Gastrocnemius medialis (tissue), 4 donors: Measurements from ENCODE around the gene PIK3IP1. TPM values are rescaled to one million over a fixed set of nuclear protein-coding genes. Genes with fewer than 3 reads are reported as not detected.
A peak's percentile ranks its signal among the peaks of the same experiment; 100 is the strongest.

ENCODE experiments used
- ATAC-seq, 2 donors: fragments of 150-250 bp; one replicate each; pipeline ENCODE4 v1.9.1; 2016
- DNase-seq, 2 donors: peaks; one replicate each; pipeline ENCODE4 v3.0.0-alpha.2; 2019
- H3K27ac ChIP-seq, 4 donors: fragments of 200-600 bp; sonication (generic); 1 replicate in 1 of 4; 2 replicates in 3 of 4; pipeline ENCODE4 v1.5.1; 2016 to 2018; ENCODE audit warnings: mild to moderate bottlenecking in 2 of 4, moderate library complexity in 1 of 4
- H3K27me3 ChIP-seq, 3 donors: fragments of 200-600 bp; sonication (generic) in 2 of 3; 1 replicate in 1 of 3; 2 replicates in 2 of 3; pipeline versions ENCODE4 v1.5.1 to v1.6.0; 2016 to 2019; ENCODE audit warnings: mild to moderate bottlenecking in 1 of 3, moderate library complexity in 1 of 3
- H3K36me3 ChIP-seq, 2 donors: fragments of 200-600 bp; sonication (generic) in 1 of 2; one replicate each; pipeline ENCODE4 v1.5.1; 2017 to 2018
- H3K4me1 ChIP-seq, 2 donors: fragments of 200-600 bp; sonication (generic) in 1 of 2; one replicate each; pipeline ENCODE4 v1.5.1; 2016 to 2017; ENCODE audit warnings: mild to moderate bottlenecking in 2 of 2
- H3K4me3 ChIP-seq, 4 donors: fragments of 200-600 bp; sonication (generic) in 3 of 4; 1 replicate in 1 of 4; 2 replicates in 3 of 4; pipeline ENCODE4 v1.5.1; 2016 to 2019; ENCODE audit warnings: mild to moderate bottlenecking in 2 of 4
- H3K9me3 ChIP-seq, 3 donors: fragments of 200-600 bp; sonication (generic) in 2 of 3; 1 replicate in 1 of 3; 2 replicates in 2 of 3; pipeline ENCODE4 v1.5.1; 2016 to 2019
- POLR2A ChIP-seq, 2 donors: fragments of 450-650 bp; IDR thresholded peaks; one replicate each; pipeline ENCODE4 v1.6.1; 2017; ENCODE audit warnings: antibody characterized with exemption in 2 of 2, mild to moderate bottlenecking in 2 of 2, moderate library complexity in 2 of 2
- in situ Hi-C, 4 donors: fragments of 200-750 bp; cut with MboI; loops; one replicate each; pipeline versions ENCODE4 v1.15.0 to v1.8.0; 2017; ENCODE audit warnings: low sequenced_read_pairs in 4 of 4
- intact Hi-C: fragments of 100-400 bp; cut with DNase I; formaldehyde crosslinking; loops from one replicate; pipeline ENCODE4 v1.15.1; 2023; ENCODE audit warnings: low total_unique reads
- total RNA-seq, 4 donors: library from RNA; depleted of rRNA; stranded (reverse); fragments of >200 nt; gene quantifications; one replicate each; pipeline versions ENCODE4 v1.1.0 to v1.2.3, GENCODE V29; 2016
- TF ChIP-seq, protein P1 (sequence below), 5 experiments: fragments of 450-650 bp in 3 of 5; fragments of 200-600 bp in 2 of 5; sonication (generic) in 2 of 5; IDR thresholded peaks in 4 of 5; conservative IDR thresholded peaks in 1 of 5; 1 replicate in 4 of 5; 2 replicates in 1 of 5; pipeline ENCODE4 v1.5.1; 2016 to 2019; ENCODE audit warnings: antibody characterized with exemption in 5 of 5, mild to moderate bottlenecking in 3 of 5, moderate library complexity in 3 of 5

The PIK3IP1 gene
- total RNA-seq, 4 donors from 2014 or later = 11.2 to 28.3 (median 14.5) TPM

GRCh38 chr22:31243339-31244045 lies 48.8 kb downstream of the PIK3IP1 start:
- in situ Hi-C loops = no loop called here
- H3K36me3 ChIP-seq = no peaks in the 10 kb centered on the region

DNA sequence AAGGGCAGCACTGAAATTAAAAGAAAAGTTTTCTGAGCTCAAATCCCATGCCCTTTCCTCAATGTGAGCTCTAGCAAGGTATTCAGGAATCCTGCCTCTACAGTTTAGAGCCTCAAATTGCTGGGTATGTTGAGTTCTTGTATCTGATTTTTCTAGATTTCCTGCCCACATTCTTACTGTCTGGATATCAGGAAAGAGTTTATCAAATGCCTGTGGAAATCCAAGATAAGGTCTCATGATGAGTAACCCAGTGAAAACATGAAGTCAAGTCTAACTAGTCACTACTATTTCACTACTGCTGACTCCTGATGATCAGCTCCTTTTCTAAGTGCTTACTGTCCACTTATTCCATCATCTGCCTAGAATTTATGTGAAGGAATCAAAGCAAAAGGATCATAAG lies 50.4 kb downstream of the PIK3IP1 start:
- DNase-seq (no peak), ATAC-seq (no peak)
- Histone ChIP-seq H3K27me3 (no peaks in the 10 kb centered on the region), H3K9me3 (no peaks in the 10 kb centered on the region), H3K4me1 (peaks cover 23 to 24% of the 10 kb centered on the region in 2 donors), H3K4me3 (no peak overlapping the region), H3K27ac (no peak overlapping the region), H3K36me3 (no peaks in the 10 kb centered on the region)
- TF ChIP-seq POLR2A (IDR thresholded peaks at IDR 0.05) = no peak
- TF ChIP-seq, protein P1, sequence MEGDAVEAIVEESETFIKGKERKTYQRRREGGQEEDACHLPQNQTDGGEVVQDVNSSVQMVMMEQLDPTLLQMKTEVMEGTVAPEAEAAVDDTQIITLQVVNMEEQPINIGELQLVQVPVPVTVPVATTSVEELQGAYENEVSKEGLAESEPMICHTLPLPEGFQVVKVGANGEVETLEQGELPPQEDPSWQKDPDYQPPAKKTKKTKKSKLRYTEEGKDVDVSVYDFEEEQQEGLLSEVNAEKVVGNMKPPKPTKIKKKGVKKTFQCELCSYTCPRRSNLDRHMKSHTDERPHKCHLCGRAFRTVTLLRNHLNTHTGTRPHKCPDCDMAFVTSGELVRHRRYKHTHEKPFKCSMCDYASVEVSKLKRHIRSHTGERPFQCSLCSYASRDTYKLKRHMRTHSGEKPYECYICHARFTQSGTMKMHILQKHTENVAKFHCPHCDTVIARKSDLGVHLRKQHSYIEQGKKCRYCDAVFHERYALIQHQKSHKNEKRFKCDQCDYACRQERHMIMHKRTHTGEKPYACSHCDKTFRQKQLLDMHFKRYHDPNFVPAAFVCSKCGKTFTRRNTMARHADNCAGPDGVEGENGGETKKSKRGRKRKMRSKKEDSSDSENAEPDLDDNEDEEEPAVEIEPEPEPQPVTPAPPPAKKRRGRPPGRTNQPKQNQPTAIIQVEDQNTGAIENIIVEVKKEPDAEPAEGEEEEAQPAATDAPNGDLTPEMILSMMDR (IDR thresholded peaks at IDR 0.05 in 4 of 5, conservative IDR thresholded peaks at IDR 0.05 in 1 of 5) = no peak
- in situ Hi-C loops = no loop called here
- intact Hi-C loops = no loop called here

More at GRCh38 chr22:31243339-31244045, 48.8 kb downstream of the PIK3IP1 start:
- no peaks in the 10 kb centered on the region for H3K27me3 ChIP-seq
- TF ChIP-seq, protein P1 (IDR thresholded peaks at IDR 0.05 in 4 of 5, conservative IDR thresholded peaks at IDR 0.05 in 1 of 5) = no peak
- no peak for TF ChIP-seq POLR2A (IDR thresholded peaks at IDR 0.05)
- peak; percentile 60 to 73 for DNase-seq
- peak; percentile 81 to 89 for ATAC-seq
- intact Hi-C loops = loop anchor here (1.0 kb wide), 1 partner anchor 39 kb away; no protein-coding TSS in a partner anchor
- peaks cover 27 to 29% of the 10 kb centered on the region in 2 donors for H3K4me1 ChIP-seq
- H3K4me3 ChIP-seq = no peak overlapping the region
- peak overlapping the region; percentile 68 to 81 (median 77) for H3K27ac ChIP-seq
- H3K9me3 ChIP-seq = no peaks in the 10 kb centered on the region

- peaks cover 23 to 24% of the 10 kb centered on the region in 2 donors for H3K4me1 ChIP-seq
Observed at GRCh38 chr22:31241200-31241599, 51.1 kb downstream of the PIK3IP1 start.

DNA sequence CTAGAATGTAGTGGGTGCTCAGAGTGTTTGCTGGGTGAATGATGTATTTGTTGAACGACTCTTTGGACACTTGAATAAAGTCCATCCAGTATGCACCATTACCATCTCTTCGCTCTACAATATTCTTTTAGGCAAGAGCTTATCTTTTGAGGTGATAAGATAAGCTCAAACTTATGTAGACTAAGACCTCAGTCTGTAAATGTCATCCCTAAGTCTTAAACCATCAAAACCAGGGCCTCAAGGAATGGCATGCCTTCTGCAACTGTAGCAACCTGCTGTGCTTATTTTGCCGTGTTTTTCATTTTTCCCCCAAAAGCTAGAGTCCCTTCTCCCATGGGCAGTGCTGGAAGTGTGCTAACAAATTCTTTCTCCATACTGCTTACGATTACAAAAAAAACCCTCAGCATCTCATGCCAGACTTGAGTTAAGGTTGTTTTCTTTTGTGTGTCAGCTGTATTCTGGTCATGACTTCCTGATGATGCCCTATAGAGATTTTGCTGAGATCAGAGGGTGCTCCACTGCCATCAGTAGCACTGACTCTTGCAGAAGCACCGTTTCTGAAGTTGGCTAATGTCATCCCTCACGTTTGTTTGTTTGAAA lies 52.4 kb downstream of the PIK3IP1 start:
- intact Hi-C loops = no loop called here

More at GRCh38 chr22:31241200-31241599, 51.1 kb downstream of the PIK3IP1 start:
- in situ Hi-C loops = no loop called here
- DNase-seq = no peak
- ATAC-seq = no peak
- no peak overlapping the region for H3K27ac ChIP-seq
- TF ChIP-seq, protein P1 (IDR thresholded peaks at IDR 0.05 in 4 of 5, conservative IDR thresholded peaks at IDR 0.05 in 1 of 5) = no peak
- TF ChIP-seq POLR2A (IDR thresholded peaks at IDR 0.05) = no peak
- no peaks in the 10 kb centered on the region for H3K9me3 ChIP-seq
- H3K4me3 ChIP-seq = no peak overlapping the region
- no peaks in the 10 kb centered on the region for H3K36me3 ChIP-seq
- no peaks in the 10 kb centered on the region for H3K27me3 ChIP-seq
- intact Hi-C loops = no loop called here

More for the DNA sequence above, 52.4 kb downstream of the PIK3IP1 start:
- no peaks in the 10 kb centered on the region for H3K27me3 ChIP-seq
- no peaks in the 10 kb centered on the region for H3K36me3 ChIP-seq
- DNase-seq (no peak), ATAC-seq (no peak)
- no peak overlapping the region for H3K27ac ChIP-seq
- TF ChIP-seq, protein P1 (IDR thresholded peaks at IDR 0.05 in 4 of 5, conservative IDR thresholded peaks at IDR 0.05 in 1 of 5) = no peak
- no peak for TF ChIP-seq POLR2A (IDR thresholded peaks at IDR 0.05)
- H3K9me3 ChIP-seq = no peaks in the 10 kb centered on the region
- H3K4me1 ChIP-seq = peaks cover 21% of the 10 kb centered on the region in 2 donors
- no peak overlapping the region for H3K4me3 ChIP-seq
- in situ Hi-C loops = loop anchor here in 1 of 4 donors (10.0 kb wide), 1 partner anchor 145 kb away; no protein-coding TSS in a partner anchor
